GF-D8 (cell line): ENCODE data around the gene PON3.

ENCODE experiments used
- DNase-seq: peaks from one replicate; lab custom pipeline; 2025; lab: John Stamatoyannopoulos, UW

PON3 gene

DNA sequence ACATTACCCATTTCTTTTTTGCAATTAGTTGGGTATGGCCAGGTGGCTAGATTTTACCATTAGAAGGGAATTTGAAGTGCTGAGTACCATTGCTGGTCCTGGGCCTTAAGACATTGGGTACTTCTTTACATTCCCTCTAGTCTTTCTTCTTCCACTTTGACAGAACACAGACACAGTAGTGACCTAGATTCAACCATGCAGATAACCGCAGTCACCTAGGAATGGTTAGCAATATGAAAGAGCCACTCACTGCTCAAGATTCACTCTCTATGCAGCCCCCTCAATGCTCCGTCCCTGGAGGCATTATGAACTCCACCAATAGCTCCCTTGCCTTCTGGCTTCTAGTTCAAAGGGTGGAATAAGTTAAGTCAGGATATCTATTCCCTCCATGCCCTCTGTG is 55.7 kb downstream of the PON3 start:
- no peak for DNase-seq

DNA sequence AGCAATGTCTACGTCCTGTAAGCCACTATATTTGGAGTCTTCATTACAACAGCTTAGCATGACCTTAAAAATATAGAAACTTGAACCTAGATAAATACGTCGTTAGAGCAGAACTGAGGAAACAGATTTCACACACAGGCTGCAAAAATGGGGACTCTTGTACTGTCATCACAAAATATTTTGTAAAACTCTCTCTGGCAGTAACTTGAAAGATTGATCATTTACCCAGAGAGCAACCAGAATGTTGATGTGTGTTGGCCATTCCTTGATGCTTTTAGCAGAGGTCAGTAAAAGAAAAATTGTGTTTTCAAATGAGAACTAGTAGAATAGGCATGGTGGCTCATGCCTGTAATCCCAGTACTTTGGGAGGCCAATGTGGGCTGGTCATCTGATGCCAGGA is 57.3 kb downstream of the PON3 start:
- no peak for DNase-seq

DNA sequence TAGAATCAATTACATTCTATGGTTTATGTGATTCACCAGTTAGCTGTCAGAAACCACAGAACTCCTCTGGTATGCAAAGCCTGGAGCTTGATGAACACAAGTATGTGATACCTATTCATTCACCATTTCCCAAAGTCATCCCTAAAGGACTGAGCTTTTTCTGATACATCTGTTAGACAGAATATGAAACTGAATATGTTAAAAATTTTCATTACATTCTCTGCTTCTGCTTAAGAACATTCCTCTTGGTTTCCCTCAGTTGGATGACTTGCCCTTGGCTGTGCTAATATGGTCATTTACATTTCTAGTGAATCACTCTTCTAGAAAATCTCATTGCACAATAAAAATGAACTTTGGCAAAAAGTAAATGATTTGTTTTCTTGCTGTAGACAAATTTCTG is 61.1 kb downstream of the PON3 start:
- DNase-seq = no peak

DNA sequence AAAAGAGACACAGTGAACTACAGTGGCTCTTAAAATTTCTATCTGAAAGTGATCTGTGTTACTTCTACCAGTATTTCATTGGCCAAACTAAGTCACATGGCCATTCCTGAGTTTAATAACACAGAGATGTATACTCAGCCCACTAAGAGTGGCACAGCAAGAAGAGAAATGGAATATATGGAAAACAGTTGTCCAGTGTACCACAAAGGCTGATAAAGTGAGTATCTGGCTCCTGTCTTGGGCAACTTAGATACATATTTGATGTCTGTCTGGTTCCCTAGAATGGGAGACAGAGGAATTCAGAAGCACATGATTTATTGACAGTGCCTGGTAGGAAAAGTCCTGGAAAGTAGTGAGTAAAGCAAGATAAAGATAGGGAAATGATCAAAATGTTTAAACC is 61.7 kb downstream of the PON3 start:
- no peak for DNase-seq

DNA sequence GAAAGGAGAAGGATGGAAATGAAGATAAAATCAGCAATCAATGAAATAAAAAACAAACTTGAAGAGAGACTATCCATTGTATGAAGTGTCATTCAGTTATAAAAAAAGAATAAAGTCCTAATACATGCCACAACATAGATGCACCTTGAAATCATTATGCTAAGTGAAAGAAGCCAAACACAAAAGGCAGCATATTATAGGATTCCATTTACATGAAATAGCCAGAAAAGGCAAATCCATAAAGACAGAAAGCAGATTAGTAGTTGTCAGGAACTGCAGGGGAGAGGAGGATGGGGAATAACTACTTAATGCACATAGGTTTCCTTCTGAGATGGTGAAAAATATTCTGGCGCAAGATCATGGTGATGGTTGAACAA is 65.2 kb downstream of the PON3 start:
- DNase-seq = no peak

DNA sequence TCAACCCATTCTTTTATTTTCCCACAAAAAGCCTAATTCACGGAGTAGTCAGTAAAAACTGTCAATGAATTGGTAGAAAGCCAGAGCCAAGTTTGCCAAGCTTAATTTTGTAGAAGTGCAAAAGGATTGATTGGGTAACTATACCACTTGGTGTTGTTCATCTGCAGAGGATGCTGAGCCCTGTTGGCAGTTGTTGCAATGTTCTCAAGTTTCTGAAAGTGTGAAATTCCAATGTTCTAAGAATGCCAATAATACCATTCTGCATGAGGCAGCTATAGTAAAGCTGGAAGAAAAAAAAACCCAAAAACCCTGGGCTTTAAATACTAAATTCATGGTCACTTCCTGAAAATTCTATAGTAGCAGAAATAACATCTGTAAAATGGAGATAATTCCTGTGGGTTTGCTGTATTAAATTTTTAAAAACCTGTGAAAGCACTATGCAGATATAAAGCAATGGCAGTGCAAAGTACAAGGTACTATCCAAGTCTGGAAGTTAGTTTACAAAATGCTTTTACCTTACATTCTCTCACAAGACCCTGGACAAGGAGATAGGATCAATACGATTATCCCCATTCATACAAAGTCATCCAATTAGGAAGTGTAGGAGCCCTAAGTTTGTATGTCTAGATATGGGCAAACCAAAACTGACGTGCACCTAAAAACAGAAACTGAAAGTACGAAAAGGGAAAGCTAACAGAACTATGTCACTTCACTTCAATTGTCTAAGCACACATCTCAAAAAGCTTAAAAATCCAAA is 65.8 kb downstream of the PON3 start:
- DNase-seq = no peak

DNA sequence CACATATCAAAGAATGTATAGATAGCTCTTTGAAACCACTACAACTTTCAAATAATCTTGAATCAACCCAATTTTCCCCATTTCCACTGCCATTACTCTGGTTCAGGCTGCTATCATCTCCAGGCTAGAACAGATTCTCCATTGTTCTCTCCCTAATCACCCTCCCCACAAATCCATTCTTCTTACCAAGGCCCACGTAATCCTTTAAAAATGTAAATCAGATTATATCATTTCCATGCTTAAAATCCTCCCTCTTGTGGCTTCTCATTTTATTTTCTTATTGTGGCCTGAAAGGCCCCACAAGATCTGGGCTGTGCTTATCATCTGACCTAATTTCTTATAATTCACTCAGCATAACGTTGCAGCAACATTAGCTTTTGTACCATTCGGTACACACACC is 68.8 kb downstream of the PON3 start:
- DNase-seq = no peak

DNA sequence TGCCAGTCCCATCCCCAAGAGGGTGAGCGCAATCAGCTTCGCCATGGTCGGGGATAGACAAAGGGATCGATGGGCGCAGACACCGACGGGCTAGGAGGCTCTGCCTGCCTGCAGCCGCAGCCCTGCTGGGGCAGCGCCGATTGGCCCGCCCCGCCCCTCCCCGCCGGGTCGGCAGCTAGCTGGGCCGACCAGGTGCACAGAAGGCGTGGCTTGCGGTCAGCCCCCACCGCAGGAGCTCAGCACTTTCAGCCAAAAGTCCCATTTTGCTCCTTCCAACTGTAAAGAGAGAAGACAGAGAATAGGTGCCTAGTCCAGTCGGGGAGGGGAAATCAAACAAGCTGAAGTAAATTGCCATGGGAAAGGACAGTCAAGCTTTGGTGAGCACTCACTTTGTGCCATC is 71.7 kb downstream of the PON3 start, which contains the start of gene PON1:
Gene PON1, minus strand, starts transcription at position 102 of the 400 bp plus-strand sequence. Its CDS starts 57 bp downstream, at position 45.
- no peak for DNase-seq

DNA sequence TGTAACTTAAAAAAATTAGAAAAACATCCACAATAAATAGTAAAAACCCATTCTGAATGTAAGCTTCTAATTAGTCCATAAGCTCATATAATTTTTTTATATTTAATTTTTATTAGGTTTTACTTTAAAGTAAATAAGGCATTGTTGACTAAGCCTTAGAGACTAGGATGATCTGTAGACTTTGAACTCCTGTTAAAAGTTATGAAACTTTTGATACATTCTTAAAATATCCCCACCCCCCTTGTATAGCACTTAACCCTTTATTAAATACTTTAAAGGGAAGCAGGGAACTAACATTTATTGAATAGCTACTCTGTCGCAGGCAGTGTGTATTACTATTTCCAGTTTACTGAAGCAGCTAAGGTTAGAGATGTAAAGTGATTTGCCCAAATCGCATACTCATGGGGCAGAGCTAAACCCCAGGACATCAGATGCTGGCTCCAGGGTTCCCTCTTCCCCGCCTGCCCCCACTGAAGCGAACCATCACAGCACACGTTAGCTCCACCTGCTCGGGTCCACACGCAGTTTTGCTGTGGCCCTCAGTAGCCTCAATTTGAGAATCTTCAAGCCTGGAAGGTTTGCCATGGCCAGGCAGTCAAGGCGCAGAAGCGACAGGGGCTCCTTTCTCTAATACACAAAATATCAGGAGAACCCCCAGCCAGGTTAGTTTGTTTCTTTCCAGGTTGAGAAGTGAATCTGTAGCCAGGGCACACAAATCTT is 72.6 kb downstream of the PON3 start:
- no peak for DNase-seq

DNA sequence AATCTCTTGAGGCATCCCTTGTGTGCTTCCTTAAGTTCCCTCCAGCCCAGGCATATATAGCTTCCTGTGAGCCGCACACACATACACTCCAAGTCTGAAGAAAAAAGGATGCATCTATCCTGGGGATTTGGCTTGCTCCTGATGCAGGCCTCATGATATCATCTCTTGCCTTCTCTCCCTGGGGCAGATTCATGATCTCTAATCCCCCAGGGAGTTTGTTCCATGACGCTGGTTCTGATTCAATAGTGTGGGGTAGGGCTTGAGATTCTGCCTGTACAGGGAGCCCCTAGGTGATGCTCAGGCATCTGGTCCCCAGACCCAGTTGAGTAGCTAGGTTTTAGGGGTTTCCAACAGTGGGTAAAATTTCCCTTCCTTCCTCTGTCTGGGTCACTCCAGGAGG is 73.3 kb downstream of the PON3 start:
- no peak for DNase-seq

DNA sequence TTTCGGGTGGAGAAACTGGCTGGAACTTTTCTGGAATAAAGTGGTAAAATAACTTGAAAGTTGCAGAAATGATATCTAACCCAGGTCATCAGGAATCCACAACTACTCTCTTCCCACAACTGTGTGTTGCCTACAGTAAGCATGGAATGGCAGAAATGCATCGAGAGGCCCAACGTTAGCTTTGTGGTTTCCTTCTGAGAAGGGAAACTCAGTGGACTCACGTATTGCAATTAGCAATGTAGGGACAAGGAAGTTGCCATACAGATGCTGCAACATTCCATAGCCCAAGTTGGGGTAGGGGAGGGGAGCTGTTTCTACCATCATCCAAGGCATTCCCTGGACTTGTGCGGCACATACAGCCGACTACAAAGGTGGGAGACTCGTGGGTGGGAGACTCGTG is 73.8 kb downstream of the PON3 start:
- DNase-seq = no peak

DNA sequence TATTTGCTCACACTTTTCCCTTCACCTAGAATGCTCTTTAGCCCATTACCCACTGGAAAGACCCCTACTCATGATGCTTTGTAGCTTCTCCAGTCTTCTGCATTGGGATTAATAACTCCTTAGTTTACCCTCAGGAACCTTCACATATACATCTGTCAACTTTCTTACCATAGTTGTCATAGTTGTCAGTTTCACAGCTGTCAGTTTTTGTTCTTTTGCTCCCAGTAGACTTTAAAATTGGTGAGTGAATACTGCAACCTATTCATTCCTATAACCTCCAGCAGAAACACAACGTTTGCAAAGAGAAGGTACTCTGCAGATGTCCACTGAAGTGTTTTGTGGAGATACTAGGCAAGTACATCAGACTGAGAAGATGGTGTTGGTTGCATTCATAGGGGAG is 74.5 kb downstream of the PON3 start:
- no peak for DNase-seq

DNA sequence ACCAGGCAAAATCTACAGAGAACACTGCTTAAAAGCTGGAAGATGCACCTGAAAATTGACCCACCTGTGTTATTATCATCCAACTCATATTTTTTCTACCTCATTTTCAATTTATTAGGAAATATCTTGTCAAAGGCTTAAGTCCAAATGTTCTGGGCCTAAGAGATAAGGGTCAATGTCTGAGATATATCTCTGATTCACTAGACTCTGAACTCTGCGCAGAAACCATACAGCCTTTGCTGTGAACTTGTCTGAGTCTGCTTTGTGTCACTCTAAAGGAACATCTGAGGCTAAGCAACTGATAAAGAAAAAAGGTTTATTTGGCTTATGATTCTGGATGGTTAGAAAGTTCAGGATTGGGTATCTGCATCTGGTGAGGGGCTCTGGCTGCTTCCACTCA is 75.5 kb downstream of the PON3 start:
- no peak for DNase-seq

DNA sequence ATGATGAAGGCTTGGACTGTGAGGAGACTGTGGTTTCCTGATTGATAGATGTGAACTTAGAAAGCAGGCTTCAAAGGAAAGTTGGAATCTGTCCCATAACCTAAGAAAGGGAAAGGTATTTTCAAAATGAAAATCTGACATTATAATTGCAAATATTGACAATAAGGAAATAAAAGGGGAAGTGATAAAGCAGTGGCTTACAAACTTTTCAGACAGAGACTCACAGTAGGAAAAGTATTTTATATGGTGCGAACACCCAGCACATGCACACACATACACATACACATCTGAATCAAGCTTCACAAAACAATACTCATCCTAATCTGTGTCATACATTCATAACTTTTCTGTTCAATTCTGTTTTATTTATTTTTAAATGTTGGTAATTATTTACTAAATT is 76.6 kb downstream of the PON3 start:
- DNase-seq = no peak

DNA sequence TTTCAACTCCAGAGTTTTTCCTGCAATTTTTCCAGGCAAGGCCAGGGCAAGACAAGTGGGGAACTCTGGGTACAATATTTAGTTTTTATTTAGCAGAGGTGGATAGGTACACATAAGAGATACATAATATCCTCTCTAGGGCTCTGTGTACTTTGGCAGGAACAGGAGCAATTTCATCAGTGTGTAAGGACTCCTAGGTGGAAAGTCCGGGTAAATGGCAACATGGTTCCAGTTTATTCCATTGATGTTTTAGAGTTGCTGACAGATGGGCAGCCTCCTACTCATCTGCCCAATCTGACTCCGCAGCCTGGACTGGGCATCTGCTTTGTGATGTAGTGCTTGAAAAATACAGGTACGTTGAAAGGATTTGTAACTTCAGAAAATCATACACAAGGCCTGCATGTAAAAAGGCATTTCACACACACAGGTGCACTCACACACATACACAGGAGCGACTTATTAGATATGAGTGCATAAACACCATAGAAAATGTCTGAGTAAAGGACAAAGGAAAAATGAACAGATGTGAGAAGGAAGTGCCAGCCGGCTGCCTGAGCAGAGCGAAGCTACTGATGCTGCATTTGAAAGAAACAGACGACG is 77.6 kb downstream of the PON3 start:
- no peak for DNase-seq

DNA sequence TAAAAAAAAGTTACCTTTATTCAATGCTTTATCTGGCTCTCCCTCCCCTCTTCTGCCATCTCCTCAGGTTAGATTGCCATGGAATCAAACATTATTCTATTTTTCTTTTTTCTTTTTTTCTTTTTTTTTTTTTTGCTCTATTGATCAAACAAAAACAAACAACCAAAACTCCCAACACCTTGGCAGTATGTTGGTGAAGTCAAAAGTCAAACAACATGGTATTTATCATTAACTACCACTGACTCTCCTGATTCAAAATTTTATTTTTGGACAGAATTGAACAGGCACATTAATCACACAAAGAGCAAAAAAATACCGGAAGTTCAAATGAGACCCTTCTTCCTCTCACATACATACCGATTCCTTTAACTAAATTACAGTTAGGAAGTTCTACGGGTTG is 78.2 kb downstream of the PON3 start:
- DNase-seq = no peak

DNA sequence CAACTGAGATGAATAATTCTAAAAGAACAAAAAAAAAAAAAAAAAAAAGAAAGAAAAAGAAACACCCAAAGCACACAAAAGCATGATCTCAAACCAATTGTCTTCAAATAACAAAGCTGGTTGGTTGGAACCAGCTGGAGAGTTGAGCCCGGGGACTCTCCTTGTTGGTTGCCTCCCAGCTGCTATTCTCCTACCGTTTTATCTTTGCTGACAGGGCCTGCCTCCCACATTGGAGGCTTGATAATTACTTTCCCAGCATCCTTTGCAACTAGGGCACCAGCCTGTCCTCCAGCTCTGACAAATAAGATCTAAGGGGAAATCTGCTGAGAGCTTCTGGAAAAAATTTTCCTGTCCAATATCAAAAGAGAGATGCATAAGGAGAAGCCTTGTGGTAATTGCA is 78.6 kb downstream of the PON3 start:
- DNase-seq = no peak

DNA sequence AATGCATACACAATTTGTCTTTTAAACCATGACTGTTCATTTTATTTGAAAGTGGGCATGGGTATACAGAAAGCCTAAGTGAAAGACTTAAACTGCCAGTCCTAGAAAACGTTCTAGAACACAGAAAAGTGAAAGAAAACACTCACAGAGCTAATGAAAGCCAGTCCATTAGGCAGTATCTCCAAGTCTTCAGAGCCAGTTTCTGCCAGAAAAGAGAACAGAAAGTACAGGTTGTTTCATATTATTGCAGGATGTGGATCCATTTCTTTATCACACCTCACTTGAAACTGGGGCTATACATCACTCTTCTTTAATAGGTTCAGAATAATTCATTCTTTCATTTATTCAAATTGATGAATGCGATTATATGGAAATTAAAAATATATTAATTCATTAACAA is 79.6 kb downstream of the PON3 start:
- DNase-seq = no peak

DNA sequence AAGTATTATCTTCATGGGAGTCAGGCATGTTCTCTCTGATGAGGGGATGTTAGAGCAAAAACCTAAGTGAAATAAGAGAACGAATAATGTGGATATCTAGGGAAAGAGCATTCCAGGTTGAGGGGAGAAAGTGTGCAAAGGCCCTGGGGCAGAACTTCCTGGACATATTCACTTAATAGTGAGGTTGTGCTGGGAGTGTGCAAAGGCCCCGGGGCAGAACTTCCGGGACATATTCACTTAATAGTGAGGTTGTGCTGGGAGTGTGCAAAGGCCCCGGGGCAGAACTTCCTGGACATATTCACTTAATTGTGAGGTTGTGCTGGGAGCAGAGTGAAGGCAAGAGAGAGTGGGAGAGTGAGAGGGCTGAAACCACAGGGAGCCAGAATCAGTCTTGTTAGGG is 83.6 kb downstream of the PON3 start:
- DNase-seq = no peak

DNA sequence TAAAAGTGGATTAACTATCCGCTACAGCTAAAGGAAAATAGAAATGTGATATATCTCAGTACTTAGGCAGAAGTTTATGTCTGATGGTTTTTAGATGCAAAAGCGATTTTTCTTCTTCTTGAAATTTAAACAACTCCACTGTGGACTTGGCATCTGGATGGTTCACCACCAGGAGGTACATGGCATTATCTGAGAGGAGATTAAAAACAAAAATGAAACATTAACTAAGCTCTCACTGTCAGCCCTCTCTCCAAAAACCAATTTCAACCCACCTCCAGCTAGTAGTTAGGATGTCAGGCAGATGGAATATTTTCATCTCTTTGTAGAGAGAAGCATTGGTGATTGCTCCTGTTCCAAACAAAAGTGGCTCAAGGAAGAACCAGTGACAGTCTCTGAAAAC is 84.8 kb downstream of the PON3 start:
- DNase-seq = no peak

DNA sequence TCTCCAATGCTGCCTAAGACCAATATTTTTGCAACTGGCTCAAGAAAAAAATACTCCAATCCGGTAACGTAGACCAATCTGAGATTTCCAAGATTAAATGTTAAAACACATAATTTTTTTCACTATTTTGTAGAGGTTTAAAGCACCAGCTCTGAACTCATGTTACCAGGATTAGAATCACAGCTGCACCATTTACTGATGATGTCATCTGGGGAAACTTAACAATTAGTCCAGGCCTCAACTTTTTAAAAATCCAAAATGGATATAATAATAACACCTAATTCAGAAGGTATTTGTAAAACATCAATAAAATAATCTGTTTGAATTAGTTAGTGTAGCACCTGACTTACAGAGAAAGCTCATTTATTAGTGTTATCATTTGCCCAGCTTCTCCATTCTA is 86.2 kb downstream of the PON3 start:
- DNase-seq = no peak
